ENCODE results near the gene FAAP20.

FAAP20 gene

DNA sequence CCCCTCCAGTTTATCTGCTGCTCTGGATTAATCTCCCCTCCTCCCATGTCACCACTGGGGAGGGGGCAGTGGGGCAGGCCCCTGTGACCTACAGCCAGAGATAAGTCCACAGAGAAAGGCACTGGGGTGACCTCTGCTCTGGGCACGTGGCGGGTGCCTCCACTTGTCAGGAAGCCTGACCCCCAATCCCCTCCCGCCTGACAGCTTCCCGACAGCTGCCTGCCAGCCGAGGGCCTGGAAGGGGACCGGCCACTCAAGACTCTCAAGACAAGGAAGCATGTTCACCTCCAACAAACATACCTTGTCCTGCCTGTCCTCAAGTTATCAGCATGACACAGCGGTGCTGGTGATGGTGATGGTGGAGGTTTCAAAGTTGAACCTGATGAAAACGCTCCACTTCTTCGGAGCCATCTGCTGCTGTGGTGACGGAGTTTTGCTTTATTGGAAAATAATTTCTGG, 3.2 kb upstream of the FAAP20 start:
- in situ Hi-C loops (cut with MboI; ENCODE audit: low sequenced_read_pairs): loop anchor here (5.0 to 25.0 kb wide), 2 partner anchors 180 to 340 kb away; partner anchors contain the start of genes HES5 and PANK4

DNA sequence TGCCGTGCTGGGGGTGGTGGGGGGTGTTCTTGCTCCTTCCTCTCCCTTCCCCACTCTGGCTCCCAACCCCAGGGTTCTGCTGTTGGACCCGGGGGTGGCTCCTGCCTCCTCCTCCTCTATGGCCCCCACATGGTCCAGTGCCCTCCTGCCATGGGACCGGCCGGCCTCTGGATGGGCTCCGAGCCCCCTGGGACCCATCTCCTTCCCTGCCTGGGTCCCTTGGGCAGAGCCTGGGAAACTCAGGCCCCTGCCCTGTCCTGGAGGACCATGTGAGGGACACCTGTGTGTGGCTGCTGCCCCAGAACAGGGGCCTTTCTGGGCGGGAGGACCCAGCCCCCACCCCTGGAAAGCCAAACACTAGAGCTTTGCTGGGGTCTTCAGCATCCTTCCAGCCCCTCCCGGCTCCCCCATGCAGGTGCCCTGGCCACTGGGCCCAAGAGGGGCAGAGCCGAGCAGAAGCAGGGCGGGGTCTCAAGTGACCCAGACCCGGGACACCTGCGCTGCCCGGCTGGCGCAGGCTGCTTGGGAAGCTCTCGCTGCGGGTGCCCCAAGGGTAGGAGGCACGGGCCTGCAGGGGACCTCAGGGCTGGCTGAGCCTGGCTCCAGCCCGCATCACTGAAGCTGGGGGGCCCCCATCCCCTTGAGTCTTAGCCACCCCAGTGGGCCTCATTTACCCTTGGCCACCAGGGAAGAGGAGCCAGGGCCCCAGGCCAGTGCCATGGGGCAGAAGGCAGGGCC, 2.5 kb upstream of the FAAP20 start:
- in situ Hi-C loops (cut with MboI; ENCODE audit: low sequenced_read_pairs): loop anchor here (5.0 to 25.0 kb wide), 2 partner anchors 180 to 340 kb away; partner anchors contain the start of genes HES5 and PANK4

DNA sequence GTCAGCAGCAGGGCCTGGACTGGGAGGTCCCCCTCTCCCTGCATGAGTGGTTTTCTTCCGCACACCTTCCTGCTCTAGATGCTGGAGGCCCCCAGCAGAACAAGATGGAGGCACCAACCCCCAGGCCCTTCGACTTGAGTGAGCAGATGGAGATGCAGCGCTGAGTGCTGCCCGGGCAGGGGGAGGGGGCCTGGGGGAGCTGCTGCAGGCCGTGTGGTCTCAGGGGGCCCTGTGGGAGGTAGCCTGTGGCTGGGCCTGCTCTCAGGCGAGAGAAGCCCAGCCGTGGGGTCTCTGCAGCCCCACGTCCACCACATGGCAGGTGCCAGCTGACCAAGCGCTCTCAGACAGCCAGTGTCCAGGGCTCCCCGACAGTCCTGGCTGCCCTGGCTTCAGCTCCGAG, 1.2 kb upstream of the FAAP20 start:
- in situ Hi-C loops (cut with MboI; ENCODE audit: low sequenced_read_pairs): loop anchor here (5.0 to 25.0 kb wide), 2 partner anchors 182 to 342 kb away; partner anchors contain the start of genes HES5 and PANK4

DNA sequence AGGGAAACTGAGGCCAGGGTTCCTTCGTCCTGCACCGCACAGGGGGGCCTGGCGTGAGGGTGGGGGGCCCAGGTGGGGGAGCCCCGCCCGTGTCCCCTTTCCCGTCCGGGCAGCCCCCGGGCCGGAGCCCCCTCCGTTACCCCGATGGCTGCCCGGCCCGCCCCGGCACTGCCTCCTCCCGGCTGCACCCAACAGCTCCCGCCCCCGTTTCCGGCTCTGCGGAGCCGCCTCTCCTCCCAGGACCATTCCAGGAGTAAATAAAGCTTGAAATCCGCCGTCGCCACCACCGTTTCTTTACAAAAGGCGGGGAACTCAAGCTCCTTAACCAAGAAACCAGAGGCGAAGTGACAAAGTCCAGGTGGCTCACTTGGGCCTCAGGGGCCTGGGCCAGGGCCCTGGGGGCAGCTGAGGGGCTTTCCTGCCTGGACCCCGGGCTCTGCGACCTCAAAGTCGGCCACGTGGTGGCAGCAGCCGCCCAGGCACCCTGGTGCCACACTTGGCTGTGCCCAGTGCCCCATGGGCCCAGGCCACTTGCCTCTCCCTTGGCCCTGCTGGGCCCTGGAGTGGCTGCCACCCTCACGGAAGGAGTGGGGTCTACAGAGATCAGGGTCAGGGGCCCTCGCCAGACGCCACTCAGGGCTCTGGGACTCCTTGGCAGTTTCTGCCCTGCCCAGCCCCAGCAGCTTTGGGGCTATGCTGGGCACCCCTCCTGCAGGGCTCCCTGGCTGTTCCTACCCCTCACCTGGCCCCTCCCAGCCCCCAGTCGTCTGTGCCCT, 514 bp upstream of the FAAP20 start:
- in situ Hi-C loops (cut with MboI; ENCODE audit: low sequenced_read_pairs): loop anchor here (5.0 to 25.0 kb wide), 2 partner anchors 182 to 342 kb away; partner anchors contain the start of genes HES5 and PANK4

DNA sequence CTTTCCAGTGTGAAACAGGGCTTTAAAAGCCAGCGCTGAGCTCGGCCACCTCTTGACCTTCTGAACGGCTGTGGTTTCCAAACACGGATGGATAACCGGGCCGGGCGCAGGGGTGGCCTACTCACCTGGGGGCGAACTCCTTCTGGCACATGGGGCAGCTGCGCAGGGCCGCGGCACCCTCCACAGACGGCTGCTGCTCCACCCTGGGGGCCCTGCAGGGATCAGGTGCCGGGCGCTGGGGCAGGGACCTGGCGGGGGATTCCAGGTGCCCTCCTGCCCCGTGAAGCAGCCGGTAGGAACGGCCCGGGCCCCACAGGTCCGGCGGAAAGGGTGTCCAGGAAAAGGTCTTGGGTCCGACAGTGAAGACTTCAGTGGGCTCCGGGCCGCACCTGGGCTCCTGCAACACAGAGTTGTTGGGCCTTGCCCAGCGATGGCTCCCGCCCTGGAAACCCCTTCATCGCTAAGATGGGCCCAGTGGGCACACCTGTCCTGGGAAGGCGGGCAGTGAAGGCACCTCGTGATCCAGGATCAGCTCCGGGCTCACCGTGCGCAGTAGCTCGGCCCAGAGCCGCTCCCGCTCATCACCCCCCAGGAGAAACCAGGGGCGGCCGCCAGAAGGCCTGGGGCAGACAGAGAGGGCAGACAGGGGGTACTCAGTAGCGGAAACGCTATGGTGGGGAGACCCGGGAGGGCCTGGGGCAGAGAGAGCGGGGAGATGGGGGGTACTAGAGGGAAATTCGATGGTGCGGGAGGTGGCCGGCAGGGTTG, 874 bp downstream of the FAAP20 start:
- in situ Hi-C loops (cut with MboI; ENCODE audit: low sequenced_read_pairs): loop anchor here (25.0 kb wide), 1 partner anchor 344 kb away; the partner anchor contains the start of genes HES5 and PANK4

DNA sequence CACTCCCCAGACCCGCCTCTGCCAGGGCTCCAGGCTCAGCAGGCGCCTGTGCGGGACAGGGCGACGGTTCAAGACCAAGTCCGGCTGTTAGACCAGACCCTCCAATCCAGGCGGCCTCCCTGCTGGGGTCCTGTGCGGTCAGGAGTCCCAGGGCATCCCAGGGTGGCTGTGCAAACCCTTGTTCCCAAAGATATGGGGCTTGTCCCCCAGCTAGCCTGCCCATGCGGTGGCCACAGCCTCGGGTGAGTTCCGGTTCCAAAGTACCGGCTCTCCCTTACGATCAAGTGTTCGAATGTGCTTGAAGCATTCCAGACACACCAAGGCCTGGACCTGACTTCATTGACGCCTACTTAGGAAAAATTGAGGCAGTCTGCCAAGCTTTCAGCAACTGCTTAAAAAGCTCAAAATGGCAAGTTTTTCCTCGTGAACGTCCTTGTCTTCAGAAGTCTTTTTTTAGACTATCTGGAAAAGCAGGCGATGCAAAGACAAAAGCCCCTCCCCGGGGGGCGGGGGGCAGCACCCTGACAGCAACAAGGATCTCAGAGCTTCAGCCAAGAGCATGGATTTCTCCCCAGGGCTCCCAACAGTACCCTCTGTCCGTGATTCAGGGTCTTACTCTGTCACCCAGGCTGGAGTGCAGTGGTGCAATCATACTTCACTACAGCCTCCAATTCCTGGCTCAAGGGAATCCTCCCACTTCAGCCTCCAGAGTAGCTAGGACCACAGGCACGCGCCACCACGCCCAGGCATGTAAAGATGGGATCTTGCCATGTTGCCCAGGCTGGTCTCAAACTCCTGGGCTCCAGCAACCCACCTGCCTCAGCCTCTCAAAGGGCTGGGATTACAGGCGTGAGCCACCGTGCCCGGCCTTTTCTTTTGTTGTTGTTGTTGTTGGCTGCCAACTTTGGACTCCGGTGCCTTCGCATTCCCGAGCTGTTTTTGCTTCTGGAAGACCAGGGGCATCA, 2.3 kb downstream of the FAAP20 start:
- in situ Hi-C loops (cut with MboI; ENCODE audit: low sequenced_read_pairs): loop anchor here (25.0 kb wide), 1 partner anchor 345 kb away; the partner anchor contains the start of genes HES5 and PANK4

DNA sequence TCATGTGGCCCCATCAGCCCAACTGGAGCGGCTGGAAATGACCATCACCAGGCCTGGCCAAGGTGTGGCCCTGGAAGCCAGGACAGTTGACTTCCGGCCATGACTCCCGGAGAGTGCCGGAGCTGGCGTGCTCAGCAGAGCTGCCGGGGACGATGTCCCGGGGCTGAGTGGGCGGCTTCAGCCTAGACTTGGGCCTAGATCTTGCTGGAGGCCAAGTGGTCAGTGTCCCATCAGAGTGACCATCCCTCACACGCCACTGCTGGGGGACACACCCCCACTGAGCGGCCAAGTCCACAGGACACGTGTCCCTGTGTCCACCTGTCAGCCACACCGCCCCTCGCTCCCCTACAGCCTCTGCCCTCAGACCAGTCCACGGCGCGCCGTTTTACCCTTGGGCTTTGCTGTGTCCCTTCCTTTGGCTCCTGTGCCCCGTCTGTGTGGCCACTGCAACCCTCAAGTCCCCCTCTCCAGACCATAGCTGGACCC, 4.0 kb downstream of the FAAP20 start:
- in situ Hi-C loops (cut with MboI; ENCODE audit: low sequenced_read_pairs): loop anchor here (25.0 kb wide), 1 partner anchor 347 kb away; the partner anchor contains the start of genes HES5 and PANK4

DNA sequence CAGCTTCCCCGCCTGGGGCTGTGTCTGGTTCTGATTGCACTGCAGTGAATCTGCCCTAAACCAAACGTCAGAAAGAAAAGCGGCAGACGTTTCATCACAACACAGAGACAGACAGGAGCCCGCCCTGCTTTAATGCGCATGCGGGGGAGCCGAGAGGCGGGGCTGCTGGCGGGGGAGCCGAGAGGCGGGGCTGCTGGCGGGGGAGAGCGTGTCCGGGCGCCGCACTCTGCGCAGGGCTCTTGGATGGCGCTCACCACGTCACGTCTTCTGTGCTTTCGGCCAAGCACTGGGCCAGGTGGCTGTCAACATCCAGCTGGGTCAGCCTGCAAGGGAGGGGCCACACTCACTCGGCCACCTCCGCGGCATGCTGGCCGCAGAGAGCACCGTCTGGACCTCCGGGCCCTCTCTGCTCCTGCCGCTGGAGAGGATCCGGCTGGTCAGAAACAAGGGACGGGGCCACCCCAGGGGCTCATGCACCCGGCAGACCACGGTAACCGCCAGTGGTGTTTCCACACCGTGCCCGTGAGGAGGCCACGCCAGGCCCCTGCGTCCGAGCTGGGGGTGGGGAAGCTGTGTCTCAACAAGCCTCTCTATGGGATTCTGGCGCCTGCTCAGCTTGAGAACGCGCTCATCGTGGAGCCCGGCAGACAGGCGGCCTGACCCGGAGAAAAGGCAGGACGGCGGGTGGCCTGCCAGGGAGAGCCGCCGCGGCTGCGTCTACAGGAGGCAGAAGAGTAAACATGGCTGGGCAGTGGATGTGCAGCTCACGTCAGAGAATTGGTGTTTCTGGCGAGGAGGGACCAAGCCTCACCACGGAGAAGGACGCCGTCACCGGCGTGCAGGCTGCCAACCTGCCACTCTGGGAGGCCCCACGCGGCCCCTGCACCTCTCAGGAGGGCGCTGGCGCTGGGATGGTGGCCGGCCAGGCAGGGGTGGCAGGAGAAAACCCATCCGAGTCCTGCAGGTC, 4.8 kb downstream of the FAAP20 start:
- in situ Hi-C loops (cut with MboI; ENCODE audit: low sequenced_read_pairs): loop anchor here (25.0 kb wide), 1 partner anchor 348 kb away; the partner anchor contains the start of genes HES5 and PANK4

DNA sequence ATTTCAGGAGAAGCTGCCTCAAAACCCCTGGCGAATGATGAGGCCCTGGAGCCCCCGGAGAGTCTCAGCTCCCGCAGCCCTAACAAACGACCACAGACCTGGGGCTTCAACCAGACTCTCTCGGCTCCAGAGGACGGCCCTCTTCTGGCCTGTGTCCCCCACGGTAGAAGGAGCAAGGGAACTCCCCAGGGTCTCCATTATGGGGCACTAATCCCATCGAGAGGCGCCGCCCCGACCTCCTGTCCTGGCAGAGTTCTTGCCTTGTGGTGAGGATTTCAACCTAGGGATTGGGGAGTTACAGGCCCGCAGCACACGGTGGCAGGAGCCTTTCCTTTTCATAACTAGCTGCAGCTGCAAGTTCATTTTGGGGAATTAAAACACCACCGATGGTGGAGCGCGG, 6.2 kb downstream of the FAAP20 start:
- in situ Hi-C loops (cut with MboI; ENCODE audit: low sequenced_read_pairs): loop anchor here (25.0 kb wide), 1 partner anchor 349 kb away; the partner anchor contains the start of genes HES5 and PANK4

DNA sequence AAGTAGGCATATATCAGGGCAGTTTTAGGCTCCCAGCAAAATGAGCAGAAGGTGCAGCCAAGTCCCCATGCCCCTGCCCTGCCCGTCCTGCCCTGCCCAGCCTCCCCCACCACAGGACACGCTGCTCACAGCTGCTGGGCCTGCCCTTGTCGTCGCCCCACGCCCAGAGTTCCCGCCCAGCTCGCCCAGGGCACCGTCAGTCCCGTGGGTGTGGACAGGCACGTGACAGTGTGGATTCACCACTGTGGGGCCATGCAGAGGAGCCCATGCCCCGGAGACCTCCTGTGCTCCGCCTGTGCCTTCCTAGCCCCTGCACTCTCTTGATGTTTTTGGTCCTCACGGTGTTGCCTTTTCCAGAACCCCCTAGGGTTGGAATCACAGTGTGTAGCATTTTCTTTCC, 7.0 kb downstream of the FAAP20 start:
- in situ Hi-C loops (cut with MboI; ENCODE audit: low sequenced_read_pairs): loop anchor here (25.0 kb wide), 1 partner anchor 350 kb away; the partner anchor contains the start of genes HES5 and PANK4

DNA sequence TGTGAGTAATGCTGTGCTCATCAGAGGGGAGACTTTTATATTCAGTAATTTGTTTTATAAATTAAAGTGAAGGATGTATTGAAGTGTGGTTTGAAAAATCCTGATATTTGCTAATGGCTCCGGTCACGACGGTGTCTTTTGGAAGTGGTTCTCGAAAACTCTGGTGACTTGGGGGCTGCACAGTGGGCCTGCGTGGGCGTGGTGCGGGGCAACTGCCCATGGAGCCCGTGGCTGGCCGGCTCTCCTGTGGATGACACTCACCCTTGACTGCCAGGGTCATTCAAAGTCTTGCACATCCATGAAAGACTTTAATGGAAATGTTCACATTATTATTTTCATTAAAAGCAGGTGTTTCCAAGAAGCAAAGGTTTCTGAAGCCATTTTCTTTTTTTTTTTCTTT, 7.7 kb downstream of the FAAP20 start:
- in situ Hi-C loops (cut with MboI; ENCODE audit: low sequenced_read_pairs): loop anchor here (25.0 kb wide), 1 partner anchor 350 kb away; the partner anchor contains the start of genes HES5 and PANK4

DNA sequence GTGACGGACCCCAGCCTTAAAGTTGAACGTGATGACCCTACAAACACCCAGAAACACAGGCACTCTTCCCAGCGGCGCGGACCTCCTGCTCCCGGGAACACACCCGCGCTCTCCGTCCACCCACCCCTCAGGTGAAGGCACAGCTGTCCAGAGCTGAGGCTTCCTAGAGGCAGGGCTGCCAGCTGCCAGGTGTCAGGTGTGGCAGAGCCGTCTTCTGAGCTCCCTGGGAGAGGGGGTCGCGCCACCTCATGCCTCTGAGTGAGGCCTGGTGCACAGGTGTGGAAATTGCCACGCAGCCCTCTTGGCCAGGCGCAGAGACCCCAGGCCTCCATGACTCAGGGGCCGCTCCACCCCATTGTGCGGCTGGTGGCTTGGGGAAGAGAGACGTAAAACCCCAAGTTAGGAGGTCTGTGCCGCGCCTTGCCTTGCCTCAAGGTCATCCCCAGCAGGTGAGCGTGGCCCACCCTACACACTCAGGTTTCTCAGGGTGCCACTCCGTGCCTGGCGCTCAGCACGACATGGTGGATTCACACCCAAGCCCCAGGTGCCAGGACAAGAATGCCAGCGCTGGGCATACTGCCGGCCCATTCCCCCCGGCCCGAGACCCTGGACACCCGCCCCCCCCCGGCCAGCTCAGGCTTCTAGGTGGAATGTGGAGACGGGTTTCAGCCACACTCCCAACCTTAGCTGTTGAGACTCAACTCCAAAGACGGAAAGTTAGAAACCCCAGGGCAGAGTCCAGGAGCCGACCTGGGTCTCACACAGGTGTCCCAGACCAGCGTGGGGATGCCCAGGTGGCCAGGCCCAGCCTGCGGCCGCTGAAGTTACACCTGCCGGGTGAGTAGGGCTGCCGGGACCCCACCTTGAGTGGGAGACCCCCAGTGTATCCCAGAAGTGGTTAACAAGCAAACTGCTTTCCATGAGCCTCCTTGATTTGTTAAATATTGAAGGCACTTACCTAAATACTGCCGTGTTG, 8.4 kb downstream of the FAAP20 start:
- in situ Hi-C loops (cut with MboI; ENCODE audit: low sequenced_read_pairs): loop anchor here (25.0 kb wide), 1 partner anchor 351 kb away; the partner anchor contains the start of genes HES5 and PANK4

DNA sequence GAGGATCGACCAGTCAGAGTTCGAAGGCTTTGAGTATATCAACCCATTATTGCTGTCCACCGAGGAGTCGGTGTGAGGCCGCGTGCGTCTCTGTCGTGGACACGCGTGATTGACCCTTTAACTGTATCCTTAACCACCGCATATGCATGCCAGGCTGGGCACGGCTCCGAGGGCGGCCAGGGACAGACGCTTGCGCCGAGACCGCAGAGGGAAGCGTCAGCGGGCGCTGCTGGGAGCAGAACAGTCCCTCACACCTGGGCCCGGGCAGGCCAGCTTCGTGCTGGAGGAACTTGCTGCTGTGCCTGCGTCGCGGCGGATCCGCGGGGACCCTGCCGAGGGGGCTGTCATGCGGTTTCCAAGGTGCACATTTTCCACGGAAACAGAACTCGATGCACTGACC, 9.6 kb downstream of the FAAP20 start:
- in situ Hi-C loops (cut with MboI; ENCODE audit: low sequenced_read_pairs): loop anchor here (25.0 kb wide), 1 partner anchor 352 kb away; the partner anchor contains the start of genes HES5 and PANK4

DNA sequence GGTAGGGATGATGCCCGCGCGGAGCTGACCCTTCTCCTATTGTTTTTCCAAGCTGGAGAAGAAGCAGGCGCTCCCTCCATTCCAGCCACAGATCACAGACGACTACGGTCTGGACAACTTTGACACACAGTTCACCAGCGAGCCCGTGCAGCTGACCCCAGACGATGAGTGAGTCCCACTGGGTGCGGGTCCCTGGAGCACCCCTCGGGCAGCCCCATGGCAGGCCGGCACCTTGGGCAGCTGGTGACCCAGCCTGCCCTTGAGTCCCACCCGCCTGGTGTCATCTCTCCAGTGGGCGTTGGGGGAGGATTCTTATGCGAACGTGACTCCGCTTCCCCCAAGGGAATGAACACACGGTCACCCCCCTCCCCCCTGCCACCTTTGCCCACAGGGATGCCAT, 10.0 kb downstream of the FAAP20 start:
- in situ Hi-C loops (cut with MboI; ENCODE audit: low sequenced_read_pairs): loop anchor here (25.0 kb wide), 1 partner anchor 353 kb away; the partner anchor contains the start of genes HES5 and PANK4

DNA sequence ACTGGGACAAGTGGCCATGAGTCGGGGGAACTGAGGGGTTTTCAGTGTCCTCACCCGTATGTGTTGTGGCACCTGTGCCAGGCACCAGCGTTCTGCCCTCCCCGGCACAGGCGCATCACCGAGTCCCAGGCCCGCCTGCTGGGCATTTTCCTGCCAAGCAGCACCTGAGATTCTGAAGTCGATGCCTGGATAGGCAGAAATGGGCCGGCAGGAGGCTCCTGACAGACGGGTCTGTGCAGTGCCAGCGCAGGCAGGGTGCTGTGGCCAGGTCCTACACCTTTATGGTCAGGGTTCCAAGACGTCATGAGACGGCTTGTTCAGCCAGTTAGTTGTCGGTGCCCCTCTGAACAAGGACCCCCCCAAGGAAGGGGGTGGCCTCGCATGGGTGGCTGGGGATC, 10.6 kb downstream of the FAAP20 start:
- in situ Hi-C loops (cut with MboI; ENCODE audit: low sequenced_read_pairs): loop anchor here (25.0 kb wide), 1 partner anchor 353 kb away; the partner anchor contains the start of genes HES5 and PANK4

DNA sequence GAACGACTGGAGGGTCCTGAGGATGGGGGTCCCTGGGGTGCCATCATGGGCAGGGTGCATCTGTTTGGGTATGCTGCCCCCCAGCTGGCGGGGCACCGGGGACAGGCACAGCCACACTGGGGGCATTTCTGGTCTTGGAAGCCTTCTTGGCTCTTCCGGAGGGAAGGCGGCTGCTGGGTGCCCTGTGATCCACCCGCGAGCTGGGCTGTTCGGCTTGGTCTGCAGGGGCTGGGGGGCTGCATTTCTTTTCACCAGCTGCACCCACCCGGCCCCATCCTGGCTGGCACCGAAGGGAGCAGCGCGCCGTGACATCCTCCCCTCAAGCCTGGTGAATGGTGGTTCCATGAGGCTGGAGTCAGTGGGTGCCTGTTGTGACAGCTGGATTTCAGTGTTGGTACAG, 12.2 kb downstream of the FAAP20 start:
- in situ Hi-C loops (cut with MboI; ENCODE audit: low sequenced_read_pairs): loop anchor here (25.0 kb wide), 1 partner anchor 355 kb away; the partner anchor contains the start of genes HES5 and PANK4

Data from HL-60/S4 (cell line).